ENCODE results near the gene F2RL2. TPM values are rescaled to one million over a fixed set of nuclear protein-coding genes. Genes with fewer than 3 reads are reported as not detected.
A peak's percentile ranks its signal among the peaks of the same experiment; 100 is the strongest.

The F2RL2 gene
- polyA plus RNA-seq, 1 donor from 2014 or later, result not detected

GRCh38 chr5:76601470-76601869, 21.7 kb downstream of the F2RL2 start:
- Histone ChIP-seq H2AFZ (ENCODE audit: low read depth, low read length) (no peak overlapping the region), H3K36me3 (ENCODE audit: insufficient read depth, low read length) (no peaks in the 10 kb centered on the region), H3K27ac (ENCODE audit: low read length) (no peak overlapping the region), H3K9ac (ENCODE audit: low read length) (no peak overlapping the region), H3K9me2 (ENCODE audit: insufficient read depth, low read length) (no peaks in the 10 kb centered on the region), H3K9me3 (ENCODE audit: low read length) (no peaks in the 10 kb centered on the region), H3K79me2 (replicated peaks; ENCODE audit: insufficient read depth, low read length) (no peaks in the 10 kb centered on the region), H4K20me1 (ENCODE audit: insufficient read depth) (no peaks in the 10 kb centered on the region), H3F3A (ENCODE audit: insufficient read depth, low read length, poor library complexity, severe bottlenecking) (no peaks in the 10 kb centered on the region), H3K27me3 (ENCODE audit: insufficient read depth, low read depth, low read length) (no peaks in the 10 kb centered on the region), H3K4me3 (ENCODE audit: low read length) (no peak overlapping the region), H3K4me2 (ENCODE audit: low read length) (no peak overlapping the region)
- TF ChIP-seq EZH2 (IDR thresholded peaks at IDR 0.05; ENCODE audit: borderline replicate concordance, insufficient read depth, low read length, poor library complexity, severe bottlenecking) (no peak), REST (IDR thresholded peaks at IDR 0.05; ENCODE audit: borderline replicate concordance) (no peak), CTCF (IDR thresholded peaks at IDR 0.05; ENCODE audit: poor library complexity, severe bottlenecking) (peak; percentile 63), POLR2AphosphoS5 (IDR thresholded peaks at IDR 0.05) (no peak), EP300 (conservative IDR thresholded peaks at IDR 0.05; ENCODE audit: poor library complexity, severe bottlenecking) (no peak), MXI1 (conservative IDR thresholded peaks at IDR 0.05; ENCODE audit: poor library complexity, severe bottlenecking) (no peak), RAD21 (conservative IDR thresholded peaks at IDR 0.05) (peak; percentile 67), SMC3 (conservative IDR thresholded peaks at IDR 0.05; ENCODE audit: poor library complexity) (peak; percentile 71), TAF1 (IDR thresholded peaks at IDR 0.05; ENCODE audit: low read depth) (no peak)

- no peaks in the 10 kb centered on the region for H3K79me2 ChIP-seq (replicated peaks; ENCODE audit: insufficient read depth, low read length)
- H2AFZ ChIP-seq (ENCODE audit: low read depth, low read length), result no peak overlapping the region
- H3K9ac ChIP-seq (ENCODE audit: low read length), result no peak overlapping the region
- H3K27me3 ChIP-seq (ENCODE audit: insufficient read depth, low read depth, low read length), result no peaks in the 10 kb centered on the region
- no peaks in the 10 kb centered on the region for H3K36me3 ChIP-seq (ENCODE audit: insufficient read depth, low read length)
- H3K4me2 ChIP-seq (ENCODE audit: low read length), result no peak overlapping the region
- TF ChIP-seq EP300 (conservative IDR thresholded peaks at IDR 0.05; ENCODE audit: poor library complexity, severe bottlenecking) (no peak), REST (IDR thresholded peaks at IDR 0.05; ENCODE audit: borderline replicate concordance) (no peak), TAF1 (IDR thresholded peaks at IDR 0.05; ENCODE audit: low read depth) (no peak), RAD21 (conservative IDR thresholded peaks at IDR 0.05) (no peak), SMC3 (conservative IDR thresholded peaks at IDR 0.05; ENCODE audit: poor library complexity) (no peak), POLR2AphosphoS5 (IDR thresholded peaks at IDR 0.05) (no peak), MXI1 (conservative IDR thresholded peaks at IDR 0.05; ENCODE audit: poor library complexity, severe bottlenecking) (no peak), EZH2 (IDR thresholded peaks at IDR 0.05; ENCODE audit: borderline replicate concordance, insufficient read depth, low read length, poor library complexity, severe bottlenecking) (no peak), CTCF (IDR thresholded peaks at IDR 0.05; ENCODE audit: poor library complexity, severe bottlenecking) (no peak)
- H3K4me3 ChIP-seq (ENCODE audit: low read length), result no peak overlapping the region
- H3F3A ChIP-seq (ENCODE audit: insufficient read depth, low read length, poor library complexity, severe bottlenecking), result no peaks in the 10 kb centered on the region
- no peaks in the 10 kb centered on the region for H3K9me2 ChIP-seq (ENCODE audit: insufficient read depth, low read length)
- H3K27ac ChIP-seq (ENCODE audit: low read length), result no peak overlapping the region
- H4K20me1 ChIP-seq (ENCODE audit: insufficient read depth), result no peaks in the 10 kb centered on the region
- no peaks in the 10 kb centered on the region for H3K9me3 ChIP-seq (ENCODE audit: low read length)
Measured at GRCh38 chr5:76600716-76601115, 22.5 kb downstream of the F2RL2 start.

Data from neural cell (in vitro differentiated cells).